AG08396 (cell line): ENCODE data around the gene RPS25.
A peak's percentile ranks its signal among the peaks of the same experiment; 100 is the strongest.
"Not testable (repeated sequence)": the region's sequence is repeated elsewhere in the genome, so short reads cannot be mapped to it uniquely, and the experiment has no call there.

Experiments used
- DNase-seq: peaks from one replicate; pipeline ENCODE4 v3.0.0; 2012; ENCODE audit warnings: low spot score, mixed read lengths

The RPS25 gene

GRCh38 chr11:119015054-119015611 lies 3.0 kb downstream of the RPS25 start:
- no peak for DNase-seq

- no peak for DNase-seq
Observed at GRCh38 chr11:119014209-119014924, 3.8 kb downstream of the RPS25 start.

- DNase-seq: peak; percentile 0
Observed at GRCh38 chr11:119012629-119013170, 5.4 kb downstream of the RPS25 start.

- DNase-seq: peak; percentile 0
Observed at GRCh38 chr11:119011476-119012053, 6.6 kb downstream of the RPS25 start.

- DNase-seq: no peak
Observed at GRCh38 chr11:119006656-119007055, 11.5 kb downstream of the RPS25 start.

- DNase-seq: no peak
Observed at GRCh38 chr11:119000906-119001305, 17.2 kb downstream of the RPS25 start.

- peak; percentile 71 for DNase-seq
Observed at GRCh38 chr11:118998822-118999221, 19.3 kb downstream of the RPS25 start.

GRCh38 chr11:118998388-118998717 lies 19.8 kb downstream of the RPS25 start:
- DNase-seq: no peak

- DNase-seq: peak; percentile 99
Observed at GRCh38 chr11:118997627-118998387, 20.3 kb downstream of the RPS25 start, which contains the start of gene CENATAC. TSS of gene CENATAC (plus strand) at chr11:118998138. CDS start at chr11:118998198, 60 bp downstream.

GRCh38 chr11:118996926-118997626 lies 21.1 kb downstream of the RPS25 start:
- peak; percentile 64 for DNase-seq

- not testable (repeated sequence) for DNase-seq
Observed at GRCh38 chr11:118991486-118992038, 26.6 kb downstream of the RPS25 start.

- no peak for DNase-seq
Observed at GRCh38 chr11:118988280-118988679, 29.9 kb downstream of the RPS25 start.

GRCh38 chr11:118984825-118985224 lies 33.3 kb downstream of the RPS25 start:
- no peak for DNase-seq

GRCh38 chr11:118984337-118984736 lies 33.8 kb downstream of the RPS25 start:
- DNase-seq: not testable (repeated sequence)

- DNase-seq: no peak
Observed at GRCh38 chr11:118980191-118980881, 37.8 kb downstream of the RPS25 start.

GRCh38 chr11:118979434-118979833 lies 38.7 kb downstream of the RPS25 start:
- DNase-seq: no peak

GRCh38 chr11:118975771-118976709 lies 42.1 kb downstream of the RPS25 start:
- no peak for DNase-seq

GRCh38 chr11:118973985-118974384 lies 44.2 kb downstream of the RPS25 start:
- no peak for DNase-seq

- no peak for DNase-seq
Observed at GRCh38 chr11:118971646-118972045, 46.5 kb downstream of the RPS25 start, which contains the start of gene FOXR1. TSS of gene FOXR1 (plus strand) at chr11:118971761. CDS start at chr11:118971932, 171 bp downstream.

GRCh38 chr11:118969508-118969907 lies 48.6 kb downstream of the RPS25 start:
- DNase-seq: not testable (repeated sequence)
